Loucy (cell line): ENCODE measurements around the gene OGFRL1.

Source experiments
- H2AFZ ChIP-seq: fragments of 200-600 bp; sonication (generic); 2 replicates; pipeline ENCODE4 v1.6.0; 2016; ENCODE audit warnings: antibody characterized with exemption, mild to moderate bottlenecking, low read length, moderate library complexity
- H3F3A ChIP-seq: fragments of 200-600 bp; 2 replicates; pipeline ENCODE4 v1.6.0; 2016; ENCODE audit warnings: antibody characterized with exemption, low read depth, mild to moderate bottlenecking
- H3K27me3 ChIP-seq: fragments of 200-600 bp; sonication (generic); 2 replicates; pipeline ENCODE4 v1.6.1; 2014; ENCODE audit warnings: low read length, mild to moderate bottlenecking; ENCODE audit not compliant: insufficient read depth, poor library complexity, severe bottlenecking
- H3K36me3 ChIP-seq: fragments of 200-600 bp; sonication (generic); 2 replicates; pipeline ENCODE4 v1.6.1; 2016; ENCODE audit warnings: low read length; ENCODE audit not compliant: insufficient read depth
- H3K4me1 ChIP-seq: fragments of 200-600 bp; sonication (generic); 2 replicates; pipeline ENCODE4 v1.5.1; 2014; ENCODE audit warnings: low read length, mild to moderate bottlenecking; ENCODE audit not compliant: insufficient read depth, poor library complexity, severe bottlenecking
- H3K4me2 ChIP-seq: fragments of 200-600 bp; sonication (generic); 2 replicates; pipeline ENCODE4 v1.6.0; 2014; ENCODE audit warnings: antibody characterized with exemption, low read length, low read depth, mild to moderate bottlenecking; ENCODE audit not compliant: poor library complexity, severe bottlenecking
- H3K4me3 ChIP-seq: fragments of 200-600 bp; sonication (generic); 2 replicates; pipeline ENCODE4 v1.5.1; 2014; ENCODE audit warnings: low read length, mild to moderate bottlenecking, mixed read lengths; ENCODE audit not compliant: poor library complexity, severe bottlenecking
- H3K79me2 ChIP-seq: fragments of 200-600 bp; sonication (generic); 2 replicates; pipeline ENCODE4 v1.6.1; 2014; ENCODE audit warnings: low read length; ENCODE audit not compliant: insufficient read depth
- H3K9ac ChIP-seq: fragments of 200-600 bp; sonication (generic); 2 replicates; pipeline ENCODE4 v1.6.0; 2014; ENCODE audit warnings: mild to moderate bottlenecking, low read depth, low read length, moderate library complexity; ENCODE audit not compliant: poor library complexity, severe bottlenecking
- H3K9me2 ChIP-seq: fragments of 200-600 bp; sonication (generic); replicated peaks from 2 replicates; pipeline ENCODE4 v1.6.1; 2016; ENCODE audit warnings: low read depth, low read length, mixed read lengths
- H3K9me3 ChIP-seq: fragments of 200-600 bp; sonication (generic); 2 replicates; pipeline ENCODE4 v1.6.1; 2014; ENCODE audit warnings: mild to moderate bottlenecking, antibody characterized with exemption, low read length, low read depth; ENCODE audit not compliant: insufficient read depth
- H4K20me1 ChIP-seq: fragments of 200-600 bp; sonication (generic); 2 replicates; pipeline ENCODE4 v1.6.0; 2014; ENCODE audit warnings: antibody characterized with exemption, low read length, mild to moderate bottlenecking; ENCODE audit not compliant: insufficient read depth, poor library complexity, severe bottlenecking
- CTCF ChIP-seq: fragments of 200-600 bp; sonication (generic); conservative IDR thresholded peaks from 2 replicates; pipeline ENCODE4 v1.5.1; 2014; ENCODE audit warnings: mild to moderate bottlenecking, antibody characterized with exemption, low read length
- EZH2phosphoT487 ChIP-seq: fragments of 200-600 bp; IDR thresholded peaks from 2 replicates; pipeline ENCODE4 v1.6.1; 2018; ENCODE audit warnings: antibody characterized with exemption, mild to moderate bottlenecking, moderate library complexity, borderline replicate concordance

The OGFRL1 gene

DNA sequence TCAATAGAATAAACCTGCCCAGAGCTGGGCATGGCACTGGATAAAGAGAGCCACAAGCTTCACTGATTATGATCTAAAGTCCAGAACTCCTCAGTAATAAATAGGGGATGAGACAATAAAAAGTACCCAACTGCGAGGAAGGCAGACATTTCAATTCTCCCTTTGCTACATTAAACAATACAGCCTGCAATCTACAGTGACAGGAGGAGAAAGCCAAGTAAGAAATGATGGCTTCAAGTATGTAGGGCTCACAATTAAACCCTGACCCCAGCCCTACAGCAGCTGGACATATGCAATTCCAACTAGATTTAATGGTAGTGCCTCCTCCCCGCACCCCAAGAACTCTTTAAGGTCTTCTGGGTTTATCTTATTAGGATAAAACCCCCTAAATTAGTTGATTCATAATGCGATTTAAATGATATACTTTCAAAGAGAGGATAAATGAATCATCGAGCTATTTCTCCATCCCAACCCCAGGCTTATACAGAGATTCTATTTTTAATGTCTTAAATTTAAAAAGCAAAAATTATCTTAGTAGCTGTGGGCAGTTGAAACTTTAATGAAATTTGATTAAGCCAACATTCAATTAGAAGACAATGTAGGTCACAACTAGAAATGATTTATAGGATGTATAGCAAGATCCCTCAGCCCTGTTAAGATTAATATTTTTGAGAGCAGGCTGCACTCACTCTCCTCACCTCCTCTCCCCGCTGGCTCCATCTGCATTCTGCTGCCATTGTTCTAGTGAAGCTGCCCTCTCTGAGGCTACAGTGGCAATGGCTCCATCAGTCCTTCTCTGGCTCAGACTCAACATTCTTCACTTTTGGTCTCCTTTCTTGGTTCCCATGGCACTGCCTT is 57.1 kb downstream of the OGFRL1 start:
- Histone ChIP-seq H3K4me1 (no peaks in the 10 kb centered on the region), H2AFZ (peak overlapping the region; percentile 45; the same call in 1 of the 2 replicates)
- TF ChIP-seq EZH2phosphoT487 (no peak), CTCF (no peak)

GRCh38 chr6:71346334-71346694 is 57.7 kb downstream of the OGFRL1 start:
- Histone ChIP-seq H3K79me2 (no peaks in the 10 kb centered on the region), H4K20me1 (no peaks in the 10 kb centered on the region), H3F3A (no peaks in the 10 kb centered on the region), H3K9me2 (no peaks in the 10 kb centered on the region), H2AFZ (peak overlapping the region; percentile 45; the same call in 1 of the 2 replicates), H3K36me3 (no peaks in the 10 kb centered on the region), H3K4me1 (no peaks in the 10 kb centered on the region), H3K4me2 (no peak overlapping the region), H3K9me3 (no peaks in the 10 kb centered on the region), H3K27me3 (no peaks in the 10 kb centered on the region), H3K9ac (no peak overlapping the region), H3K4me3 (no peak overlapping the region)
- TF ChIP-seq CTCF: no peak
- TF ChIP-seq EZH2phosphoT487: no peak

More for the DNA sequence above, 57.1 kb downstream of the OGFRL1 start:
- no peak overlapping the region for H3K4me2 ChIP-seq
- H3K79me2 ChIP-seq: no peaks in the 10 kb centered on the region
- no peaks in the 10 kb centered on the region for H3K27me3 ChIP-seq
- no peaks in the 10 kb centered on the region for H3F3A ChIP-seq
- H3K4me3 ChIP-seq: no peak overlapping the region
- no peaks in the 10 kb centered on the region for H3K9me3 ChIP-seq
- H3K9ac ChIP-seq: no peak overlapping the region
- no peaks in the 10 kb centered on the region for H3K36me3 ChIP-seq
- H3K9me2 ChIP-seq: no peaks in the 10 kb centered on the region
- no peaks in the 10 kb centered on the region for H4K20me1 ChIP-seq

GRCh38 chr6:71347119-71347518 is 58.5 kb downstream of the OGFRL1 start:
- Histone ChIP-seq H3F3A (no peaks in the 10 kb centered on the region), H3K9me2 (no peaks in the 10 kb centered on the region), H3K4me2 (no peak overlapping the region), H3K4me1 (no peaks in the 10 kb centered on the region), H3K9ac (no peak overlapping the region), H3K79me2 (no peaks in the 10 kb centered on the region), H3K4me3 (no peak overlapping the region), H3K36me3 (no peaks in the 10 kb centered on the region), H3K27me3 (no peaks in the 10 kb centered on the region), H3K9me3 (no peaks in the 10 kb centered on the region), H4K20me1 (no peaks in the 10 kb centered on the region), H2AFZ (no peak overlapping the region)
- no peak for TF ChIP-seq CTCF
- no peak for TF ChIP-seq EZH2phosphoT487
